Stimulated activated CD4-positive, alpha-beta T cell treated with anti-CD3 and anti-CD28 coated beads, Interleukin-1b, Interleukin-23, amount 100 ng/mL, for 24 hours (primary cell): ENCODE results near the gene CFAP74.
"Not testable (repeated sequence)": the region's sequence is repeated elsewhere in the genome, so short reads cannot be mapped to it uniquely, and the experiment has no call there.

ENCODE experiments used
- DNase-seq, 4 experiments: peaks; one replicate each; pipeline ENCODE4 v3.0.0-alpha.2; 2020; ENCODE audit warnings: low read depth in 4 of 4, low spot score in 1 of 4

CFAP74 gene

GRCh38 chr1:1900883-1901640 is 102.5 kb downstream of the CFAP74 start:
- no peak for DNase-seq

GRCh38 chr1:1899967-1900327 is 103.6 kb downstream of the CFAP74 start:
- DNase-seq, result no peak

- DNase-seq, result no peak
Observed at GRCh38 chr1:1899266-1899966, 104.2 kb downstream of the CFAP74 start.

GRCh38 chr1:1898246-1898933 is 105.2 kb downstream of the CFAP74 start:
- no peak for DNase-seq

GRCh38 chr1:1895456-1896336 is 107.9 kb downstream of the CFAP74 start:
- DNase-seq, result no peak

- no peak for DNase-seq
Observed at GRCh38 chr1:1895060-1895418, 108.5 kb downstream of the CFAP74 start.

- DNase-seq, result no peak
Observed at GRCh38 chr1:1894354-1895059, 109.1 kb downstream of the CFAP74 start.

- no peak for DNase-seq
Observed at GRCh38 chr1:1893997-1894353, 109.6 kb downstream of the CFAP74 start.

GRCh38 chr1:1893291-1893985 is 110.1 kb downstream of the CFAP74 start:
- DNase-seq, result no peak

GRCh38 chr1:1892763-1893120 is 110.8 kb downstream of the CFAP74 start:
- no peak for DNase-seq

GRCh38 chr1:1892079-1892762 is 111.4 kb downstream of the CFAP74 start:
- no peak for DNase-seq

- DNase-seq, result peak in 3 of 4 experiments; percentile 43 to 74 (median 56)
Observed at GRCh38 chr1:1891349-1892078, 112.1 kb downstream of the CFAP74 start.

- DNase-seq, result peak; percentile 71 to 80 (median 74)
Observed at GRCh38 chr1:1890506-1891348, 112.9 kb downstream of the CFAP74 start, which contains the start of gene GNB1. Gene GNB1 (minus strand): TSS chr1:1891087. CDS start chr1:1825453, 65,634 bp downstream.

- no peak for DNase-seq
Observed at GRCh38 chr1:1889847-1890505, 113.6 kb downstream of the CFAP74 start.

- no peak for DNase-seq
Observed at GRCh38 chr1:1889090-1889750, 114.4 kb downstream of the CFAP74 start.

- DNase-seq, result not testable (repeated sequence)
Observed at GRCh38 chr1:1883890-1884289, 119.7 kb downstream of the CFAP74 start.
